Non-pigmented ciliary epithelial cell (primary cell): ENCODE data around the gene DACH1.

Experiments used
- DNase-seq: peaks from one replicate; pipeline ENCODE4 v3.0.0-alpha.2; 2010; ENCODE audit warnings: low read depth

DACH1 gene

DNA sequence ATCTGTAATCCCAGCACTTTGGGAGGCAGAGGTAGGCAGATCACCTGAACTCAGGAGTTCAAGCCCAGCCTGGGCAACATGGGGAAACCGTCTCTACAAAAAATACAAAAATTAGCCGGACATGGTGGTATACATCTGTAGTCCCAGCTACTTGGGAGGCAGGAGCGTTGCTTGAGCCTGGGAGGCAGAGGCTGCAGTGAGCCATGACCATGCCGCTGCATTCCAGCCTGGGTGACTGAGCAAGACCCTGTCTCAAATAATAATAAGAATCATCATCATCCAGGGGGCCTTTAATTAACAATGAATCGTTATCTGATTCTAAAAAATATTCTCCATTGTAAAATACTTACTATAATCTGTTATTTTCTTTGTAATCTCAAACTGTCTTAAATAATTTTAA lies 283.4 kb downstream of the DACH1 start:
- no peak for DNase-seq

DNA sequence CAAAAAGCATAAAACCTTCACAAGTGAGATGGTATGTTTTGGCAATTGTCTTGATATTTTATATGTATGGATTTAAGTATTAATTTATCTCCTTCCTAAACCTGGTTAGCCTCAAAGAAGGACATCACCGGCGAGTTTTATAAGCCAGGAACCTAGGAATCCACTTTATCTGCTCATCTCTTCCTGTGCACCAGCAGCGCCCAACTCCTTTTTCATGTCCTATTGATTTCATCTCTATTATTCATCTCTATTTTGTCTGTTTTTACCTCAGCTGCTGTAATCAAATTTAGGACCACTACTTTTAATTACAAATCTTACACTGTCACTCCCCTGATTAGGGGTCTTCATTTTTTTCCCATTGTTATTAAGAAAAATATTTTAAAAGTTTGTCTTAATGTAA lies 286.4 kb downstream of the DACH1 start:
- DNase-seq: no peak

DNA sequence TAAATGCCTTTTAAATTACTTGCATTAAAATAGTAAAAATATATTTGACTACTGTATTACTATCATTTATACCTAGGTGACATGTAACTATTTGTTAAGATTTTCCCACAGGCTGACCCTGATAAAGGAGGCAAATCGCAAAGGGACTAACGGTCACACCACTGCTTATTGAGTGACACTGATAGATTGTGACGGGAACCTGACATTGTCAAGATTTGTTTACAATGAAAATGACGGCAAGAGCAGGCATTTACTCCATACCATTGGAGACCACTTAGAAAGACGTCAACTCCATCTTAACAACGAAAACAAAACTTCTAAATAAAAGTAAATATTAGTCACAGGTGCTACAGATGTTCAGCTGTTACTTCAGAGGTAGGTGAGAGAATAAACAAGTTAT lies 289.0 kb downstream of the DACH1 start:
- DNase-seq: no peak

DNA sequence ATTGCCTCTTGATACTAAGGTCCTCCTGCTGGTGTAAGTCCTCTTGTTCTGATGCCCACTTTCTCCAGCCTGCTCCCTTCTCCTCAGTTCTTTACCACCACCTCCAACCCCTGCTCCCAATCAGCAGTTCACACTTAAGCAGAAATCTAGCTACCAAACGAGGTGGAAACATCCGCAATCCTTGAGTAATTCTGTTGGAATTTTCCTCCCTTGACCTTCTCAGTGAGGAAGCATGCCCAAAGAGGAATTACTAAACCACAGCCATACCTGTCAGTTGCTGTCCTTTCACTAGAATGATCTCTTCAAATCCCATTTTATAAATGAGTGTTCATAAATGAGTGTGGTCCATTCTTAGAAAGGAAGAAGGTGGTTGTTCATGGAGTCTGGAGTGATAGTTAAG lies 289.9 kb downstream of the DACH1 start:
- peak; percentile 34 for DNase-seq

DNA sequence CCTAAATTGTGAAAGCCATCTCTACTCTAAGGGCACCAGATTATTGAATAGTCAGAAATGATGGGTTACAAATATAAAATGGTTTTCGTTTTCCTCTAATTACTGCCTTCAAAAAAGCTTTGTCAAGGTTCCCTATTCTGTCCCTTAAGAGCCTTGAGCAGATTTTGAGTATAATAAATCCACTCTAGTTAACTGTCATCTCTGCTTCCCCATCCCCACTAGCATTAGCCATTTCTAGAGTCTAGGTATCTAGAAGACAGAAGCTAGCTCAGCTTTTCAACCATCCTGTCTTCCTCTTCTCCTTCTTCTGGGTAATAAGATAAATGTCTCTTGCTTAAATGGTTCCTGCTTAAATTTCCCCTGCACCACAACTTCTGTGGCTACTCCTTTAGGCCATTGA lies 290.4 kb downstream of the DACH1 start:
- DNase-seq: no peak

DNA sequence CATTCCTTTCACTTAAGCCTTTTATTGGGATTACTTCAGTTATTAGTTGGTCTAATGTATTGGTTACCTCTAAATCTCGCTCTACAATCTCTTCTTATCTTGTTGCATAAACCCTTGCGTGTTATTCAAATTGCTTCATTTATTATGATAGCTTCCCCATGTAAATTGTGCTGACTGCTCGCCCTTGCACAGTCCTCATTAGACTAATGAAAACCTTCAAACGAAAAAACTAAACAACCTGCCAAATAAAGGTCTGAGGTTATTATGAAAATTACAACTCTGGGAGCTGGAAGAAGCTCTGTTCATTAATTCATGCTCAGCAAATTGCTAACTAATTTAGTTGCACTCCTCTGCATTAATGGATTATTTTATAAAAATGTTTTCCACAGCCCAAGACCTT lies 320.1 kb downstream of the DACH1 start:
- DNase-seq: no peak

DNA sequence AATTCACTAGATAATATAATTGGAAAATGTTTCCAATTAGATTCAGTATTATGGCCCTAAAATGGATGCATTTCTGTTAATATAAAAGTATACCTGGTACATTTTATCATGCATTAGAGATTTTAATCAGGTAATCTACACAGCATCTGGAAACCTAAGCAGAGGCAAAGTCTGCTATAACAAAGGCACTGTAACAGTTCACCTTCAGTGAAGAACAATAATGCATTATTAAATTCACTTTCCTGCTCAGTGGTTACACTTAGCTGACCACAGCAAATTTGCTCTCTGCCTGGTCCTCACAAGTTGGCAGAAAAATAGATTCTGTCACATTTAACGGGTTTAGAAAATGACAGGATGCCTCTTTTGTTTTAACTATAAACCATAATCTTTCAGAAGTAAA lies 326.9 kb downstream of the DACH1 start:
- DNase-seq: no peak

DNA sequence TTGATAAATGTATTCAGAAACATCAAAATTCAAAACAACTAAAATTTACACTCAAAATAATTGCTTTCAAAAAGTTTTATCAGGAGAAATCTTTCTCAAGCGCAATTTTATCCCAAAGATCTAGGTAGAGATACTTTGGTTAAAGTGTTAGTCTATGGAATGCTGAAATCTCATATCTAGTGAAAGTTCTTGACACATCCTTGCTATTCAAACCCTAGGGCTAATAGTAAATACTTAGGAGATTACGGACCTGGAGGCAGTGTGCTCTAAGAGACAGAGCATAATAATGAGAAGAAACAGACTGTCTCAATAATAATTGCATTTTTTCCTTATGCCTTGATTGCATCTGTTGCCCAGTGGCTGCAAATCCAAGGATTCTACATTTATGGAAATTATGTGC lies 330.8 kb downstream of the DACH1 start:
- no peak for DNase-seq

DNA sequence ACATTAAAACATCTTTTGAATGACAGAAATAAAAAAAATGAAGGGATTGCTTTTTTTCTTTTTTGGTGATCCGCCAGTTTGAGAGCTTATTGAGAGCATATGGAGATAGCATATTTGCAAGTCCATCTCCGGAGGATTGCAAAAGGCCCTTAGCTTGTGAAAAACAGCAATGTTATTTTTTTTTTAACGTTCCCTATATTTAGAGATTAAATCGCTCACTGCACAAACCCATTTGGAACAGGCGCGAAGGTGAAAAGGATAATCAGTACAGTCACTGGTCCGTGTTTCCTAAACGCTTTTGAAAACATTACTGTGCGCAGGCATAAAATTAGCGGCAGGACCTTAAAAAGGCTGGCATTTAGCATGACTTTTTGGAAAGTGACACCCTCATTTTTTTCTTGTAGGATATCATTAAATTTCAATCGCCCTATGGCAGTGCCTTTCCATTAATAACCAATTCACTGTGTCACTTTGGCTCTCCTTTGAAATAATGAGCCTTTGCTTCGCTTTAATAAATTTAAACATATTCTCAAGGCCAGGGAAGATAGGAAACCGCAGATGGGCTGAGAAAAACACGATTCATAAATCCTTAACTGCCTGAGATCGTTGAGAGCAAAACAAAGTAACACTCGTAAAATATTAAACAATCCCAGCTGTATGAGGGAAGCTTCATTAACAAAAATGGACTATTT lies 342.2 kb downstream of the DACH1 start:
- DNase-seq: no peak

DNA sequence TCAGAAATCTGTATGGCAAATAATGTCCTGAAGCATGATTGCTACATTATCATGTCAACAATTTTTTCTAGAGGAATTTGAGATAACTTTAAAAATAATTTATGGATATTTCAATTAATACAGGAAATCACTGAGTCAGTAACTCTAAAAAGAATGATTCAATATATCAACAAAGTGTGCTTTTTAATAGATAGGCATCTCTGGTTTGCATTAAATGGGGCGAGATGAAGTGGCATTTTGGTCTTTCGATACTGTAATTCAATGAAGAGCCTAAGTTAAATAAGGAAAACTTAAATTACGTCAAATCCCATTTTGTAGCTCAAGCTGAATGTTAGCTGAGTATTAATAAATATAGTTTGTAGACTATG lies 342.8 kb downstream of the DACH1 start:
- no peak for DNase-seq

DNA sequence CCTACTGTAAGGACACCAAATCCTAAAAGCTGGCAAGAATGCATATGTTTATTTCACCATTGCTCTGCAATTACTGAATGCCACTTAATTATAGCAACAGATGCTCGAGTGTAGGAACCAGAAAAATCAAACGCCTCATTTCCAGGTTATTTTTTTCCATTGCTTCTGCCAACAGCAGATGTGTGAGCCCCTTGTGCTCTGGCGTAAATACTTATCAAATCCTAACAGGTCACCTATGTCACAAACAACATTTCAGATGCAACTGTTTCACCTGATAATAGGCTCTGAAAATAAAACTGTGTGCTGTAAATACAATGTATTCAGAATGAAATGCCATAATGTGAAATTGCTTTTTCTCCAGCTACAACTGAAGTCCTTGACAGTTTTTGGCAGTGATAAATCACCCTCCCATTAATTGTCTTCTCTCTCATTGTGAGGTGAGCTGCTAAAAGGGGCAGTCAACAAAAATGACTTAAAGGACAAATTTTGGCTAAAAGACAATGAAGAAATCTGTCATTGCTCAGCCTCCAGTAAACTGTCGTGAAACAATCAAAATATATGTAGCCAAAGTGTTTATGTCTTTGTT lies 344.0 kb downstream of the DACH1 start:
- no peak for DNase-seq

DNA sequence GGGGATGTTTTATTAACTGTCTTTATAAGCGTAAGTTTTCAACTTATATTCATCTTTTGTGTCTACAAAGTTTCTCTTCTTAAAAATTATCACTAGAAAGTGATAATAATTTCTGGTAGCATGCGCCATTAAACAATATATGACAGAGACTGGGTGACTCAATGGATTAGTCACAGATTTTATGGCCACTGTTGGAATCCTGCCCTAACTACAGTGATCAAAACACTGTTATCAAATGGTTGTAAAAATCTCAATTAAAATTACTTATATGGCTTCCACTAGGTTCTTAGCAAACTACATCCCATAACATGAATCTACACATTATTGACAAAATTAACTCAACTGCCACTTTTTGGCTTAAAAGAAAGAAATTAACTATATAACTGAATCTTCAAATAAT lies 350.0 kb downstream of the DACH1 start:
- DNase-seq: no peak

DNA sequence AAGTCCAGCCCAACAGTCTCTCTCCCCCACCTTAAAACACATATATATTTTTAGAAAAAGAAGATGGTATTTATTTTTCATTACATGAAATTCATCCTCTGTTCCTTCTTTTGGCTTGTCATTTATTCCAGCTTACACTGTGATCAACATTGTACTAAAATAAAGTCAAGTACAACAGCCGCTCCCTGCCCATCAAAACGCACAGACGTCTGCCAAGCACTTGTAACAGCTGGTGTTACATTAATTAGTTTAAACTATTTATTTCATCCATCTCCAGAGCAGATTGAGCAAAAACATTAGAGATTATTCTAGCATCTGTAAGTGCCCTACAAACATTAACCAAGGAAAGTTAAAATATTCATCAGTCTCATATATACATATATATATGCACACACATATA lies 350.5 kb downstream of the DACH1 start:
- DNase-seq: no peak

DNA sequence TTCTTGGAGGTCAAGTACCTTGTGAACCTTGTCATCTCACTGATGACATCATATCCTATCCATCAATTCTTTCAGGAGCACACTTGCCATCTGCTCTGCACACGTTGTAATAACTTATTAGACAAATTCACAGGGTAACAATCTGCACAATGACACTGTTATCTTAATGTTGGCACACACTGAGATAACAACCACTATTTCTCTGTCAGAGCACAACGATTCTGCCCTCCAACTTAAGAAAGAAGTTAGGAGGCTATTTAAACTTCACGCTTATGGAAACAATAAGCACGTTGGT lies 351.3 kb downstream of the DACH1 start:
- DNase-seq: no peak

DNA sequence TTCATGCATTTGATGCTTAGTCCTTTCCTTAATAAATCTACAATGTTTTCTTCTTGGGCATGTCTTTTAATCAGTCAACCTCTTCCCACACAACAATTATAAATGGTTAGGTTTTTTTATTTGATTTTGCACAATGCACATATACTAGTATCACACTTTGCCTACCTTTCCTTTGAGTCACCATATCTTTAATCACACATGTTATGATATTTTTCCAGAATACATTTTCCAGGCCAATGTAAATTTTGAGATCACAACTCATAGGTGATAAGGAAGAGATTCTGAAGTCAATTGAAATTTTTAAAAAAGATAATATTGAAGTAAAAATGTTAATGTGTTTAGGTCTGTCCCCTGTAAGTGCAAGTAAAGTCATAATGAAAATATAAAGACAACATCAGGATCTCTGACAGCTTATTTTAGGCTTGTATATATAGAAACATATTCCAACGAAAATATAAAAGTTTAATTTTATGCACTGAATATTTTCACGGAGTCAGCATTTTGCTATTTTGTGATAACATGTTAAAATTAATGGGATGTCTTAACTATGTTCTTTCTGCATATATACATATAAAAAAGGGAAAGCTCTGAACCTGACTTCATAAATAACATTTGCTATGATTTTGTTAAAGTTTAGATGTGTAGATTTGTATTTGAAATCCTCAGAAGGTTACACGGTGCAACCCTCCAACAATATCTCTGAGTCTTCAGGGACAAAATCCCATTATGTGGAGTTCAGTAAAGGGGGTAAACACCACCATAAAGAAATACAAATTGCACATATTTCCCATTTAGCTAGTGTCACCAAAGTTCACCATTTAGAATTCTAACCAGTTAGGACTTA lies 351.9 kb downstream of the DACH1 start:
- DNase-seq: no peak

DNA sequence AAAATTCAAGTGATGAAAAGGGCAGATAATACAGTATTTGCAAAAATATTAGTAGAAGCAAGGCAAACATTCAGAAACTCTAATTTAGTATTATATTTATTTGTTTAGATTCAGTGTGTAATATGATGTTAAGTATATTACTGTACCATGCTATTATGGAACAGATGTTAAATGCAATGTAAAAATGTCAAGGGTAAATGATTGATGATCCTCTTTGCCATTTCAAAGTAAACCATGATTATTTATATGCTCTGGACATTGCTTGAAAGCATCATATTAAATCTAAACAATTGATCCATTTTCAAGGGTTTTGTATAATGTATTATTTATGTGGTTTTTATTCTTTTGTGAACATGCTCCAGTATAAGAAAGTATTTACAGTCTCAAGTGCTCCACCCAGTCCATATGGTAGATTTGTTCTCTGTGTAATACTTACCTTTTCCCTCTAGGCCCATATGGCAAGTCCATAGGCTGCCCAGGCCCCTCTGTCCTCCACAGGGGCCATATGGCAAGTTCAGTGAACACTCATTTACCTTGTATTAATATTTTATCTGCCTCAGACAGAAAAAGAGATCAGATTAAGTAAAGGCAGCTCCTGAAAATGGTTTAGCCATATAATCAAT lies 353.5 kb downstream of the DACH1 start:
- DNase-seq: no peak

DNA sequence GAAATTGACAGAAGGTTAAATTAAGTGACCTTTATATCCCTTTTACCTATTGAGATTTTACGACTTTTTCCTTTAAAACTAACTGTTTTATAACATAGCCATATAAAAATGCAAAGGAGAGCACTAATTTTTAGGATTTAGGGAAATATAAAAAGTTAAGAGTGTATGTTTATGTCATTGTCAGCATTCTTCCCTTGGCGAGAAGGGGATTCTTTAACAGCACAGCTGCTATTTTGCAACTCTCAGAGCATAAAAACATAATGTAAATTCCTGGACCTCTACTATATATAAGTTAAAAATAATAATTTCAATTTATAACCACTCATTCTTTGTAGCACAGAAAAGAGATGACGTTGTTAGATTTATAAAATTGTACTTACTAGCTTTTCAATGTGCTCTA lies 363.2 kb downstream of the DACH1 start:
- DNase-seq: no peak

DNA sequence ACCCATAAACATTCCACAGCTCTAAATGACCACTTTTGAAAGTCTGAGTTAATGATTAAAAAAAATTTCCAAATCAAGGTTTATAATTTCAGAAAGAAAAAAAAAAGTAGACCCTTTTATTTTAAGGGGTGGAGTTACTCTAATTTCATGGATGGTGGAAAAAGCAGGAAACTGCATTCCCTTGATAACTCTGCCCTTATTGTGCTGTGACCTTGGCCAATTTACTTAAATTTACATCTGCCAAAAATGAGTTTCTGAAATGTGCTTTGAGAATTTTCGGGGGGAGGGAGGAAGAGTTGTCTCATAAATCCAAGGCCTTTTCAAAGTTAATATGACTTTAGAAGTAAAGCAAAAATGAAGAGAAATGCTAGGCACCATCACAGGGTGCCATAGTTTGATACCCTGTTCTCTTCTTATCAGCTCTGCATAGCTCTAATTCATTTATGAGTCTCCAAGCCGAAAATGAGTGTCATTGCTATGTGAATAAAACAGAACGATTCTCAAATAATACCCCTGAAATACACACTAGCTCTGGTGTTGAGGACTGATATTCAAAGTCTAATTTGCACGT lies 367.0 kb downstream of the DACH1 start:
- no peak for DNase-seq

DNA sequence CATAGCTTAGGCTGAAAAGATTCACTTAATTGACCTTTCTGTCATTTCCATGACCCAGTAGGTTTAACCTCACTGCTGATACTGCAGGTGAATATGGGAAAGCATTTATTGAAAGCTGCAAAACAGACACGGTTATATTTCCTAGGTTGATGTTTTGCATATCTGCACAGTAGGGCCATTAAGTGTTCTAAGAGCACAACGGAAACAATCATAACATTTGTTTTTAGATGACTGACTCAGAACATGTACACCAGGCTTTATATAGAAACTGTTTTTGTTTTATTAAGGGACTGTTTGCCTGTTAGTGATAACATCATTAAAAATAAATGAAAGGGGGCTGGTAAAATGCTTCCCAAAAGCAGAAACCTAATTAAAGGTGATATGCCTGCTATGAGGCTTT lies 367.8 kb downstream of the DACH1 start:
- no peak for DNase-seq

DNA sequence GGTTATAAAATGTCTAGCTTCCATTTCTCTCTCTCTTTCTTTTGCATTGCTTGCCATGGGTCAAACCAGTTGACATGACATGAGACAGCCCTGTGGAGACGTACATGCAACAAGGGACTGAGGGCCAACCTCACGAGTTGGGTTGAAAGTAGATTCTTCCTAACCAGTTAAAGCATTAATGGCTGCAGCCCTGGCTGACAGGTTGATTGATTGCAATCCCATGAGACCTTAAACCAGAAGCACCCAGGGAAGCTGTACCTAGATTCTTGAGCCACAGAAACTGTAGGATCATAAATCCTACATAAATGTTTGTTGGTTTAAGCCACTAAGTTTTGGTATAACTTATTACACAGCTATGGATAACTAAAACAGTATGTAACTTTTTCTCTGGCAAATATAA lies 373.8 kb downstream of the DACH1 start:
- DNase-seq: no peak

DNA sequence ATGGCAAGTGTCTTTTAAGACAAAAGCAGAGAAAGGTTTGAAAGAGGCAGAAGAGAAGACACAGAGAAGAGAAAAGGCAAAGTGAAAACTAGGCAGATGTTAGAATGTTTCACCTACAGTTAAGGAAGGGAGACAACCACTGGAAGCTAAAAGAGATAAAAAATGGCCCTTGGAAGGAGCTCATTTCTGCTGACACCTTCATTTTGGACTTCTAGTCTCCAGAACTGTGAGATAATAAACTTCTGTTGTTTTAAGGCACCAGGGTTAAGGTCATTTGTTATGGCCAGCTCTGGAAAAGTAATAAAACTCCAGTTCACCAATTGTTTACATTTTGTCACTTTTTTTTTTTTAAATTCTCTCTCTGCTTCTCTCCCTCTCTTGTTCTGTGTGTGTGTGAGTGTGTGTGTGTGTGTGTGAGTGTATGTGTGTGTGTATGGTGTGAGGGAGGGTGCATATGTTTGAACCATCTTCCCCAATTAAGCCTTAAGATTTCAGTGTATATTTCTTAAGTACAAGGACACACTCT lies 374.6 kb downstream of the DACH1 start:
- no peak for DNase-seq

DNA sequence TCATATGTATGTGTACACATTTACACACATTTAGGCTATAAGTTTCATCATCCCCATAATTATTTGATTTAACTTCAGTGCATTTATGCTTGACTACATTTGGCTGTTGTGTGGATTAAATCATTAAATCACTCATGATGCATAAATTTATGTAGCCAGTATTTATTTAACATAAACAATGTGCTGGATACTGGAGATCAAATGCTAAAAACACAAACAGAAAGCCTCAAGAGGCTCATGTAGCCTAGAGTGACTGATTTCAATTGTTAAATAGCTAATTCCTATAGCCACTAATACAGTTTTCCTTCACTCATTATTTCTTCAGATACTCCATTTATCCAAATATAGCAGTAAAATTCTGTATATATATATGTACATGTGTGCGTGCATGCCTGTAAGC lies 376.0 kb downstream of the DACH1 start:
- no peak for DNase-seq

DNA sequence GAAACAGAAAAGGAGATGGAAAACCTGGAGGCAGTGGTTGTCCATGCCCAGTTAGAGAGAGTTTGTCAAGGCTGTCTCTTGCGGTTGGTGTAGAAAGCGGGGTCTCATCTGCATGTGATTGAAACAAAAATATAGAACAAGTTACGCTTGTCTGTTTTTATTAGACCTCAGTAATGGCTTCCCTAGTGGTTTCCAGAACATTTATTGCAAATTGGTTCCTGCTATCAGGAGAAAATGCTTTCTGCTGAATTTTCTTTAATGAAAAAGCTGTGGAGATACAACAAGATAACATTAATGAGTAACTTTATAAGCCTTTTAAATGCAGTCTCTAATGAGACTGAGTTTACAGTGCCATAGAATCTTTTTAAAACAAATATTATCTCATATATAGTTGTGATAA lies 378.0 kb downstream of the DACH1 start:
- no peak for DNase-seq
